K562 (cell line): Measurements from ENCODE around the gene BCL6B. TPM values are rescaled to one million over a fixed set of nuclear protein-coding genes. Genes with fewer than 3 reads are reported as not detected.

Source experiments
- ATAC-seq: fragments of 200-7000 bp; cut with Tn5 transposase; 3 replicates; pipeline ENCODE4 v1.9.1; 2020; ENCODE audit warnings: moderate library complexity
- BruUV-seq: library from RNA; stranded (reverse); fragments of 400-500 nt; replicated peaks from 2 replicates; lab custom pipeline; 2021; lab: Mats Ljungman, UMichigan
- CTCF ChIA-PET: fragments of 300-600 bp; formaldehyde crosslinking; extraction: SDS; loops from one replicate; lab custom pipeline; 2021; ENCODE audit warnings: low intra/inter-chr PET ratio; lab: Yijun Ruan, JAX
- POLR2A ChIA-PET: fragments of 300-600, 350-650 bp; sonication (Branson Sonifier 250); formaldehyde crosslinking; extraction: SDS; loops from one replicate; lab custom pipeline; 2021; ENCODE audit warnings: antibody characterized with exemption, inconsistent platforms; lab: Yijun Ruan, JAX
- DNase-seq, 4 experiments: peaks; one replicate each; pipeline versions ENCODE4 v3.0.0 to v3.0.0-alpha.2; 2011 to 2018; ENCODE audit warnings: low spot score in 3 of 4, mixed read lengths in 3 of 4; ENCODE audit errors: extremely low read depth in 1 of 4
- FAIRE-seq: peaks from 2 replicates; lab custom pipeline; 2011; peaks lifted over from hg19 to GRCh38; lab: Jason Lieb, UNC
- H2AFZ ChIP-seq: 2 replicates; pipeline ENCODE4 v1.6.0; 2011; ENCODE audit warnings: low read depth, low read length, control low read depth, inconsistent platforms
- H3K27ac ChIP-seq: fragments of 200-600 bp; 3 replicates; pipeline ENCODE4 v1.8.0; 2011; ENCODE audit warnings: low read depth, mild to moderate bottlenecking, control low read depth, inconsistent platforms, low read length, moderate library complexity, mixed read lengths; ENCODE audit errors: extremely low read depth
- H3K27me3 ChIP-seq, 2 experiments: fragments of 300-600 bp in 1 of 2; 2 replicates in 1 of 2; 3 replicates in 1 of 2; pipeline versions ENCODE4 v1.6.0 to v1.8.0; 2011; ENCODE audit warnings: inconsistent platforms in 2 of 2, low read length in 2 of 2, mild to moderate bottlenecking in 1 of 2, mixed read lengths in 1 of 2, moderate library complexity in 1 of 2; ENCODE audit not compliant: control insufficient read depth in 2 of 2, insufficient read depth in 2 of 2
- H3K36me3 ChIP-seq: fragments of 300-600 bp; 3 replicates; pipeline ENCODE4 v1.8.0; 2011; ENCODE audit warnings: mild to moderate bottlenecking, low read length, inconsistent platforms; ENCODE audit not compliant: control insufficient read depth, insufficient read depth
- H3K4me1 ChIP-seq, 2 experiments: fragments of 200-600 bp in 1 of 2; replicated peaks in 1 of 2; 2 replicates in 1 of 2; 3 replicates in 1 of 2; pipeline versions ENCODE4 v1.5.1 to v1.8.0; 2011; ENCODE audit warnings: inconsistent platforms in 2 of 2, low read length in 2 of 2, mild to moderate bottlenecking in 1 of 2, mixed read lengths in 1 of 2, moderate library complexity in 1 of 2; ENCODE audit not compliant: control insufficient read depth in 2 of 2, insufficient read depth in 2 of 2
- H3K4me2 ChIP-seq: 2 replicates; pipeline ENCODE4 v1.6.1; 2011; ENCODE audit warnings: low read length, control low read depth, inconsistent platforms, mixed read lengths; ENCODE audit not compliant: insufficient read depth
- H3K4me3 ChIP-seq: fragments of 200-600 bp; sonication (generic), shearing (Covaris generic); 2 replicates; pipeline ENCODE4 v1.5.1; 2016; ENCODE audit warnings: control low read depth, inconsistent platforms
- H3K79me2 ChIP-seq: fragments of 200-600 bp; 3 replicates; pipeline ENCODE4 v1.8.0; 2011; ENCODE audit warnings: low read length, inconsistent platforms; ENCODE audit not compliant: control insufficient read depth, insufficient read depth
- H3K9ac ChIP-seq, 2 experiments: 2 replicates each; pipeline versions ENCODE4 v1.6.0 to v1.6.1; 2011; ENCODE audit warnings: low read depth in 2 of 2, low read length in 2 of 2, control low read depth in 1 of 2, inconsistent platforms in 1 of 2, mild to moderate bottlenecking in 1 of 2, mixed read lengths in 1 of 2; ENCODE audit not compliant: insufficient read depth in 1 of 2
- H3K9me1 ChIP-seq: one replicate; pipeline ENCODE4 v1.6.0; 2011; ENCODE audit warnings: inconsistent platforms, mild to moderate bottlenecking, low read length, moderate library complexity; ENCODE audit not compliant: control insufficient read depth, insufficient read depth
- H3K9me3 ChIP-seq: replicated peaks from 2 replicates; pipeline ENCODE4 v1.5.1; 2011; ENCODE audit warnings: low read depth, low read length, inconsistent platforms; ENCODE audit not compliant: control insufficient read depth, insufficient read depth
- H4K20me1 ChIP-seq: replicated peaks from 2 replicates; pipeline ENCODE4 v1.6.1; 2011; ENCODE audit warnings: low read length, inconsistent platforms, mixed read lengths; ENCODE audit not compliant: control insufficient read depth, insufficient read depth
- ARID2 ChIP-seq: fragments of 450-650 bp; IDR thresholded peaks from 2 replicates; pipeline ENCODE4 v1.6.1; 2017; ENCODE audit warnings: antibody characterized with exemption, mild to moderate bottlenecking
- CC2D1A ChIP-seq: fragments of 450-650 bp; IDR thresholded peaks from 2 replicates; pipeline ENCODE4 v1.6.1; 2017; ENCODE audit warnings: mild to moderate bottlenecking
- CEBPG ChIP-seq, 3 experiments: fragments of 200-800 bp in 1 of 3; sonication (Bioruptor generic) in 1 of 3; sonication (generic) in 1 of 3; formaldehyde crosslinking in 1 of 3; IDR thresholded peaks in 2 of 3; conservative IDR thresholded peaks in 1 of 3; 2 replicates each; pipeline versions ENCODE4 v1.6.1 to v1.8.0; 2016 to 2022; ENCODE audit warnings: missing compliant biosample characterization in 2 of 3, missing genetic modification characterization in 2 of 3, mild to moderate bottlenecking in 1 of 3, missing genetic modification reagents in 1 of 3
- DEAF1 ChIP-seq: fragments of 450-650 bp; formaldehyde crosslinking; IDR thresholded peaks from 2 replicates; pipeline ENCODE4 v1.4.0; 2020; ENCODE audit warnings: mild to moderate bottlenecking, moderate library complexity
- HMBOX1 ChIP-seq: sonication (generic); IDR thresholded peaks from 2 replicates; pipeline ENCODE4 v1.6.1; 2016
- PHTF2 ChIP-seq: fragments of 250-450 bp; sonication (Bioruptor Pico); IDR thresholded peaks from 2 replicates; pipeline ENCODE4 v1.5.0; 2021; ENCODE audit warnings: mild to moderate bottlenecking
- ZBTB5 ChIP-seq: fragments of 450-650 bp; IDR thresholded peaks from 2 replicates; pipeline ENCODE4 v1.6.1; 2017; ENCODE audit warnings: antibody characterized with exemption
- ZFP1 ChIP-seq: fragments of 450-650 bp; formaldehyde crosslinking; IDR thresholded peaks from 2 replicates; pipeline ENCODE4 v1.4.0; 2020; ENCODE audit warnings: mild to moderate bottlenecking, mixed read lengths
- ZNF121 ChIP-seq: sonication (generic); formaldehyde crosslinking; conservative IDR thresholded peaks from 2 replicates; pipeline ENCODE4 v1.8.0; 2022; ENCODE audit warnings: missing genetic modification reagents
- WGBS: fragments of 100-300 bp; shearing (Covaris generic); methylation state at CpG from one replicate; pipeline ENCODE4 v1.1.6; 2016; ENCODE audit warnings: low coverage, mixed read lengths; ENCODE audit not compliant: insufficient coverage; ENCODE audit errors: missing lambda C conversion rate; 5-methylcytosine and 5-hydroxymethylcytosine counted together
- in situ Hi-C: fragments of 300-500 bp; cut with MboI; formaldehyde crosslinking; loops from 4 replicates; pipeline ENCODE4 v1.15.0; 2018; ENCODE audit warnings: inconsistent platforms, mixed read lengths
- intact Hi-C: fragments of 100-400 bp; cut with micrococcal nuclease; formaldehyde crosslinking; loops from 2 replicates; pipeline ENCODE4 v1.14.2; 2022
- polyA plus RNA-seq, 8 experiments: library from polyadenylated mRNA; depleted of rRNA in 4 of 8; stranded (reverse) in 5 of 8; unstranded in 3 of 8; fragments of >200 nt; fragmentation: Nextera tagmentation in 2 of 8; fragmentation: Illumina TruSeq in 1 of 8; extraction: Ambion mirVana in 2 of 8; extraction: Trizol in 1 of 8; gene quantifications; 2 replicates each; pipeline versions ENCODE4 v1.2.1 to v1.2.3, GENCODE V29; 2011 to 2014; ENCODE audit warnings: inconsistent platforms in 1 of 8, missing spikeins in 1 of 8
- total RNA-seq, 7 experiments: library from RNA; depleted of rRNA in 6 of 7; stranded (reverse); fragments of >200 nt in 6 of 7; fragmentation: Illumina TruSeq in 2 of 7; extraction: Trizol in 2 of 7; gene quantifications; 2 replicates each; pipeline versions ENCODE4 v1.2.1 to v1.2.3, GENCODE V29; 2011 to 2021; ENCODE audit warnings: low replicate concordance in 1 of 7
- TF ChIP-seq, protein P1 (sequence below), 3 experiments: IDR thresholded peaks in 2 of 3; conservative IDR thresholded peaks in 1 of 3; 2 replicates each; pipeline ENCODE4 v1.5.1; 2011 to 2012; ENCODE audit warnings: low read length in 3 of 3, mild to moderate bottlenecking in 3 of 3, control low read depth in 2 of 3, improper control_type of control experiment in 1 of 3, inconsistent platforms in 1 of 3, low read depth in 1 of 3, mixed read lengths in 1 of 3, moderate library complexity in 1 of 3; ENCODE audit not compliant: insufficient read depth in 2 of 3
- TF ChIP-seq, protein P2 (sequence below): fragments of 450-650 bp; IDR thresholded peaks from one replicate; pipeline ENCODE4 v1.6.1; 2018; ENCODE audit warnings: mild to moderate bottlenecking, moderate library complexity; ENCODE audit not compliant: partially characterized antibody

BCL6B gene
- total and polyA plus RNA-seq, 9 of the 15 experiments (the other 6 are each of a cell fraction or from before 2014, with no cell fraction given) = 0.89 to 5.0 (median 3.6) TPM

DNA sequence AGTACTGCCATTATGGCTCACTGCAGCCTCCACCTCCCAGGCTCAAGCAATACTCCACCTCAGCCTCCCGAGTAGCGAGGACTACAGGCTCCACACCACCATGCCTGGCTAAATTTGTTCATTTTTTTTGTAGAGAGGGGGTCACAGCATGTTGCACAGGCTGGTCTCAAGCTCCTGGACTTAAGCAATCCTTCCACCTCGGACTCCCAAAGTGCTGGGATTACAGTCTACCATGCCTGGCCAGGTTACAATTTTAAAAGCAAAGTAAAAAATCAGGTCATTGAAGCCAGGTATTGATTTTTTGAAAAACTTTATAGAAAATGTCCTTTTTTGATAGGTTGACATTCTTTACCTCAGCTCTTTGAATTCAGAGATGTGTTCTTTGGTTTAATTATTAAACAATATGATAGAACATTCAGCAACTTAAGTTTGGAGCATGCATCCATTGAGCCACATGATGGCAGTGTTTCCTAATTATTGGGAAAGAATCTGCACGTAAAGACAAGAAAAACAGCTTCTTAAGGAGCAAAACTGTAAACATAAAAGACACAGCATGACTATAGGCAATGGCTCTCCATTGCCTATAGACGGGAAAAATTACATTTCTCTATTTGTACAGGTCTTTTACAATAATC lies 22.8 kb downstream of the BCL6B start:
- DNase-seq (peak in 1 of 4 experiments; percentile 65), ATAC-seq (peak; percentile 76), FAIRE-seq (peak; percentile 73)
- H3K4me1 ChIP-seq = peaks cover 0 to 26% of the 10 kb centered on the region in 2 experiments; a peak in 4 of 5 replicates
- BruUV-seq = no TSS peak
- no peaks in the 10 kb centered on the region for H3K9me1 ChIP-seq
- H4K20me1 ChIP-seq = no peaks in the 10 kb centered on the region
- ChIA-PET POLR2A (interaction anchor here (1.0 to 3.2 kb wide), 4 partner anchors 10 to 140 kb away, joined by 3 to 10 read pairs (median 4); partner anchors contain the start of gene SLC16A13), CTCF (interaction anchor here (0.5 to 3.6 kb wide), 6 partner anchors 90 to 306 kb away, joined by 3 to 41 read pairs (median 3); partner anchors contain the start of gene KCTD11)
- H3K36me3 ChIP-seq = no peaks in the 10 kb centered on the region
- 10% methylated on average over 5 of the region's 5 CpGs for WGBS
- H3K79me2 ChIP-seq = no peaks in the 10 kb centered on the region
- intact Hi-C loops (loop anchor here (1.0 kb wide), 1 partner anchor 91 kb away; no protein-coding TSS in a partner anchor), in situ Hi-C loops (loop anchor here (10.0 to 25.0 kb wide), 2 partner anchors 289 to 517 kb away; partner anchors contain the start of genes ACAP1, SENP3 and TNFSF13)
- H3K4me3 ChIP-seq = no peak overlapping the region
- no peak overlapping the region for H3K27ac ChIP-seq
- no peaks in the 10 kb centered on the region for H3K9me3 ChIP-seq
- no peak overlapping the region for H3K9ac ChIP-seq
- H3K27me3 ChIP-seq = peaks cover 0 to 4% of the 10 kb centered on the region in 2 experiments; a peak in 4 of 5 replicates
- H2AFZ ChIP-seq = no peak overlapping the region
- H3K4me2 ChIP-seq = peak overlapping the region; percentile 57
- no peak for TF ChIP-seq HMBOX1
- no peak for TF ChIP-seq ZNF121 (CRISPR knock-in tag)
- TF ChIP-seq ZFP1 = peak; percentile 37; the same call in 1 of the 2 replicates
- TF ChIP-seq CC2D1A = 0 out of 2 replicates have a peak, but pooled peaks have one; percentile 39
- TF ChIP-seq ARID2 = 0 out of 2 replicates have a peak, but pooled peaks have one; percentile 54
- no peak for TF ChIP-seq CEBPG (CRISPR knock-in tag; IDR thresholded peaks at IDR 0.05)
- peak in 1 of 2 experiments; percentile 10; a peak in 1 of 4 replicates for TF ChIP-seq CEBPG (tag; conservative IDR thresholded peaks at IDR 0.05 in 1 of 2, IDR thresholded peaks at IDR 0.05 in 1 of 2)
- TF ChIP-seq, protein P1, sequence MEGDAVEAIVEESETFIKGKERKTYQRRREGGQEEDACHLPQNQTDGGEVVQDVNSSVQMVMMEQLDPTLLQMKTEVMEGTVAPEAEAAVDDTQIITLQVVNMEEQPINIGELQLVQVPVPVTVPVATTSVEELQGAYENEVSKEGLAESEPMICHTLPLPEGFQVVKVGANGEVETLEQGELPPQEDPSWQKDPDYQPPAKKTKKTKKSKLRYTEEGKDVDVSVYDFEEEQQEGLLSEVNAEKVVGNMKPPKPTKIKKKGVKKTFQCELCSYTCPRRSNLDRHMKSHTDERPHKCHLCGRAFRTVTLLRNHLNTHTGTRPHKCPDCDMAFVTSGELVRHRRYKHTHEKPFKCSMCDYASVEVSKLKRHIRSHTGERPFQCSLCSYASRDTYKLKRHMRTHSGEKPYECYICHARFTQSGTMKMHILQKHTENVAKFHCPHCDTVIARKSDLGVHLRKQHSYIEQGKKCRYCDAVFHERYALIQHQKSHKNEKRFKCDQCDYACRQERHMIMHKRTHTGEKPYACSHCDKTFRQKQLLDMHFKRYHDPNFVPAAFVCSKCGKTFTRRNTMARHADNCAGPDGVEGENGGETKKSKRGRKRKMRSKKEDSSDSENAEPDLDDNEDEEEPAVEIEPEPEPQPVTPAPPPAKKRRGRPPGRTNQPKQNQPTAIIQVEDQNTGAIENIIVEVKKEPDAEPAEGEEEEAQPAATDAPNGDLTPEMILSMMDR (IDR thresholded peaks at IDR 0.05 in 2 of 3, conservative IDR thresholded peaks at IDR 0.05 in 1 of 3; ENCODE audit: insufficient read depth in 2 of 3, low read depth in 1 of 3, low read length in 3 of 3) = peak; percentile 45 to 82 (median 62); a peak in 5 of 6 replicates
- TF ChIP-seq, protein P2, sequence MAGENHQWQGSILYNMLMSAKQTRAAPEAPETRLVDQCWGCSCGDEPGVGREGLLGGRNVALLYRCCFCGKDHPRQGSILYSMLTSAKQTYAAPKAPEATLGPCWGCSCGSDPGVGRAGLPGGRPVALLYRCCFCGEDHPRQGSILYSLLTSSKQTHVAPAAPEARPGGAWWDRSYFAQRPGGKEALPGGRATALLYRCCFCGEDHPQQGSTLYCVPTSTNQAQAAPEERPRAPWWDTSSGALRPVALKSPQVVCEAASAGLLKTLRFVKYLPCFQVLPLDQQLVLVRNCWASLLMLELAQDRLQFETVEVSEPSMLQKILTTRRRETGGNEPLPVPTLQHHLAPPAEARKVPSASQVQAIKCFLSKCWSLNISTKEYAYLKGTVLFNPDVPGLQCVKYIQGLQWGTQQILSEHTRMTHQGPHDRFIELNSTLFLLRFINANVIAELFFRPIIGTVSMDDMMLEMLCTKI = no peak
- TF ChIP-seq DEAF1 (CRISPR knock-in tag) = peak; percentile 88
- no peak for TF ChIP-seq ZBTB5
- no peak for TF ChIP-seq PHTF2 (CRISPR knock-in tag)
